Neural cell (in vitro differentiated cells): Measurements from ENCODE around the gene OTUD5.
"Not testable (repeated sequence)": the region's sequence is repeated elsewhere in the genome, so short reads cannot be mapped to it uniquely, and the experiment has no call there.

ENCODE experiments used
- EP300 ChIP-seq: fragments of 450-650 bp; conservative IDR thresholded peaks from 2 replicates; pipeline ENCODE4 v1.6.1; 2014; ENCODE audit warnings: antibody characterized with exemption, mild to moderate bottlenecking, moderate library complexity; ENCODE audit not compliant: poor library complexity, severe bottlenecking
- EZH2 ChIP-seq: fragments of 200-600, 300-800 bp; shearing (Covaris generic), sonication (generic); IDR thresholded peaks from 2 replicates; pipeline ENCODE4 v1.6.1; 2014; ENCODE audit warnings: antibody characterized with exemption, low read length, borderline replicate concordance, mild to moderate bottlenecking; ENCODE audit not compliant: insufficient read depth, poor library complexity, severe bottlenecking
- MXI1 ChIP-seq: fragments of 450-650 bp; conservative IDR thresholded peaks from 2 replicates; pipeline ENCODE4 v1.6.1; 2014; ENCODE audit warnings: antibody characterized with exemption, mild to moderate bottlenecking; ENCODE audit not compliant: poor library complexity, severe bottlenecking
- POLR2AphosphoS5 ChIP-seq: IDR thresholded peaks from 2 replicates; pipeline ENCODE4 v1.6.1; 2012
- RAD21 ChIP-seq: fragments of 450-650 bp; conservative IDR thresholded peaks from 2 replicates; pipeline ENCODE4 v1.6.1; 2014; ENCODE audit warnings: antibody characterized with exemption, mild to moderate bottlenecking, moderate library complexity
- SMC3 ChIP-seq: fragments of 450-650 bp; conservative IDR thresholded peaks from 2 replicates; pipeline ENCODE4 v1.6.1; 2014; ENCODE audit warnings: antibody characterized with exemption, mild to moderate bottlenecking, moderate library complexity; ENCODE audit not compliant: poor library complexity
- TAF1 ChIP-seq: IDR thresholded peaks from 2 replicates; pipeline ENCODE4 v1.6.1; 2012; ENCODE audit warnings: low read depth
- TF ChIP-seq, protein P1 (sequence below): fragments of 450-650 bp; IDR thresholded peaks from 2 replicates; pipeline ENCODE4 v1.5.1; 2014; ENCODE audit warnings: antibody characterized with exemption, mild to moderate bottlenecking, moderate library complexity; ENCODE audit not compliant: poor library complexity, severe bottlenecking
- TF ChIP-seq, protein P2 (sequence below): IDR thresholded peaks from 2 replicates; pipeline ENCODE4 v1.6.1; 2012; ENCODE audit warnings: borderline replicate concordance

DNA sequence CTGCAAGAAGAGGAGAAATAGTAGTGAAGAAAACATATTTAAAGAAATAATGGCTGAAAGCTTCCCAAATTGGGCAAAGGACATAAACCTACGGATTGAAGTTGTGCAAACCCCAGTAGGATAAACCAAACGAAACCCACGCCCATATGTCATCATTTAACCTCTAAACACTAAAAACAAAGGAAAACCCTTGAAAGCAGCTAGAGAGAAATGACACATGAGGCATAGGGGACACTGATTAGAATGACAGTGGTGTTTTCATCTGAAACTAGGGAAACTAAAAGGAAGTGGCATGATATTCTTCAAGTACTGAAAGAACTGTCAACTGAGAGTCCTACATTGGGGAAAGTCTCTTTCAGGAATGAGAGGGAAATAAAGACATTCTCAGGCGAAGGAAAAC lies 80.5 kb downstream of the OTUD5 start:
- TF ChIP-seq, protein P1, sequence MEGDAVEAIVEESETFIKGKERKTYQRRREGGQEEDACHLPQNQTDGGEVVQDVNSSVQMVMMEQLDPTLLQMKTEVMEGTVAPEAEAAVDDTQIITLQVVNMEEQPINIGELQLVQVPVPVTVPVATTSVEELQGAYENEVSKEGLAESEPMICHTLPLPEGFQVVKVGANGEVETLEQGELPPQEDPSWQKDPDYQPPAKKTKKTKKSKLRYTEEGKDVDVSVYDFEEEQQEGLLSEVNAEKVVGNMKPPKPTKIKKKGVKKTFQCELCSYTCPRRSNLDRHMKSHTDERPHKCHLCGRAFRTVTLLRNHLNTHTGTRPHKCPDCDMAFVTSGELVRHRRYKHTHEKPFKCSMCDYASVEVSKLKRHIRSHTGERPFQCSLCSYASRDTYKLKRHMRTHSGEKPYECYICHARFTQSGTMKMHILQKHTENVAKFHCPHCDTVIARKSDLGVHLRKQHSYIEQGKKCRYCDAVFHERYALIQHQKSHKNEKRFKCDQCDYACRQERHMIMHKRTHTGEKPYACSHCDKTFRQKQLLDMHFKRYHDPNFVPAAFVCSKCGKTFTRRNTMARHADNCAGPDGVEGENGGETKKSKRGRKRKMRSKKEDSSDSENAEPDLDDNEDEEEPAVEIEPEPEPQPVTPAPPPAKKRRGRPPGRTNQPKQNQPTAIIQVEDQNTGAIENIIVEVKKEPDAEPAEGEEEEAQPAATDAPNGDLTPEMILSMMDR, result not testable (repeated sequence)
- not testable (repeated sequence) for TF ChIP-seq POLR2AphosphoS5, EP300, EZH2, RAD21, MXI1, TAF1, SMC3
- TF ChIP-seq, protein P2, sequence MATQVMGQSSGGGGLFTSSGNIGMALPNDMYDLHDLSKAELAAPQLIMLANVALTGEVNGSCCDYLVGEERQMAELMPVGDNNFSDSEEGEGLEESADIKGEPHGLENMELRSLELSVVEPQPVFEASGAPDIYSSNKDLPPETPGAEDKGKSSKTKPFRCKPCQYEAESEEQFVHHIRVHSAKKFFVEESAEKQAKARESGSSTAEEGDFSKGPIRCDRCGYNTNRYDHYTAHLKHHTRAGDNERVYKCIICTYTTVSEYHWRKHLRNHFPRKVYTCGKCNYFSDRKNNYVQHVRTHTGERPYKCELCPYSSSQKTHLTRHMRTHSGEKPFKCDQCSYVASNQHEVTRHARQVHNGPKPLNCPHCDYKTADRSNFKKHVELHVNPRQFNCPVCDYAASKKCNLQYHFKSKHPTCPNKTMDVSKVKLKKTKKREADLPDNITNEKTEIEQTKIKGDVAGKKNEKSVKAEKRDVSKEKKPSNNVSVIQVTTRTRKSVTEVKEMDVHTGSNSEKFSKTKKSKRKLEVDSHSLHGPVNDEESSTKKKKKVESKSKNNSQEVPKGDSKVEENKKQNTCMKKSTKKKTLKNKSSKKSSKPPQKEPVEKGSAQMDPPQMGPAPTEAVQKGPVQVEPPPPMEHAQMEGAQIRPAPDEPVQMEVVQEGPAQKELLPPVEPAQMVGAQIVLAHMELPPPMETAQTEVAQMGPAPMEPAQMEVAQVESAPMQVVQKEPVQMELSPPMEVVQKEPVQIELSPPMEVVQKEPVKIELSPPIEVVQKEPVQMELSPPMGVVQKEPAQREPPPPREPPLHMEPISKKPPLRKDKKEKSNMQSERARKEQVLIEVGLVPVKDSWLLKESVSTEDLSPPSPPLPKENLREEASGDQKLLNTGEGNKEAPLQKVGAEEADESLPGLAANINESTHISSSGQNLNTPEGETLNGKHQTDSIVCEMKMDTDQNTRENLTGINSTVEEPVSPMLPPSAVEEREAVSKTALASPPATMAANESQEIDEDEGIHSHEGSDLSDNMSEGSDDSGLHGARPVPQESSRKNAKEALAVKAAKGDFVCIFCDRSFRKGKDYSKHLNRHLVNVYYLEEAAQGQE, result not testable (repeated sequence)
